ENCODE results near the gene SLN.

Gene SLN

GRCh38 chr11:107719073-107719472 is 7.2 kb upstream of the SLN start:
- no peak for DNase-seq

GRCh38 chr11:107716884-107717532 is 5.2 kb upstream of the SLN start:
- no peak for DNase-seq

- DNase-seq, result no peak
Observed at GRCh38 chr11:107713009-107713408, 1.2 kb upstream of the SLN start.

DNA sequence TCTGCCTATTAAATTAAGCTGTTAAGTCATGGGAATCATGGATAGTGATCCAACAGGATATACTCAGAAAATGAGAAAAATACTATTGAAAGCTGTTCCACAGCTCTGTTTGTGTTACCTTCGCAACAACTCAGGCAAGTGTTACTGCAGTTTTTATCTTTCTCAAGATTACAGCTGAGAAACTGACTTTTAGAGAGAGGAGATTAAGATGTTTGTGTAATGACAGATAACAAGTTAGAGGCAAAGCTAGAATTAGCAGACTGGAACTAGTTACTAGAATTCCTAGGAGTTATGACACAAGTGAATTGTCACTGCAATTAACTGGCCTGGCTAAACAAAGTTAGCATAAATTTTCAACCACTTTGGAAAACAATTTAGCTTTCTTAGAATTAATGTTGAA is 1.6 kb downstream of the SLN start:
- no peak for DNase-seq

GRCh38 chr11:107708792-107709191 is 3.1 kb downstream of the SLN start:
- no peak for DNase-seq

DNA sequence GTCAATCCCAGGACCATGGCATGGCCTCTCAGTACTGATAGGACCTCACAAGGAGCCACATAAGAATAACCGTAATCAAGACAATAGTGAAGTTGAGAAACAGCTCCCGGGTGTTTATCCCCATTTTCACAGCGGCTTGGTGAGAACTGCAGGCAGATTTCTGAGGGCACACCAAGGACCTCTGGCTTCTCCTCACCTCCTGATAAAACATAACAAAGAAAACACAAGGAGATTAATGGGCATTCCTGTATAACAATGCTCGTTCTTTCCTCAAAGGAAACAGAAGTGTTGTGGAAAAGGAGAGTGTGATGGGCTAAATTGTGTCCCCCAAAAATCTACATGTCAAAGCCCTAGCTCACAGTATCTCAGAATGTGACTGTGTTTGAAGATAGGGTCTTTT is 4.0 kb downstream of the SLN start:
- DNase-seq, result no peak

DNA sequence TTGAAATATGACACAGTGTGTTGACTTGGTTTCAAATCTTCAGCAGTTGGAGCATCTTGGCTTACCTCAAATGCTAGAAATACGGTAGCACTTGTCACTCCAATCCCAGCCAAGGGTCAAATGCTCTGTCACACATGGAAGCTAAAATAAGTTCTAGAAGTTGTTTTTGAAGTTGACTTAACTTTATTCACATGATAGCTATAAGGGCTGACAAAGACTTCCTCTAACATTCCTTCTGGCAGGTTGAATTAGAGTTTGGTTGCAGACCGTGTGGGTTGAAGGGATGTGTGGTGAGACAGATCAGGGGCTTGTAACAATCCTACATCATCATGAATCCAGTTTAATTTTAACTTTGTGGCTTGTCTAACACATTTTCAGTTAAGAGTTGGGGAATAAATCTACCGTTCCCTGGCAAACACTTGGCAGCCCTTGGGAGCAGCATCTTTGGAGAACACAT is 4.6 kb downstream of the SLN start:
- DNase-seq, result no peak

GRCh38 chr11:107706531-107706930 is 5.3 kb downstream of the SLN start:
- no peak for DNase-seq

- DNase-seq, result no peak
Observed at GRCh38 chr11:107705027-107705426, 6.8 kb downstream of the SLN start.

GRCh38 chr11:107704451-107704850 is 7.4 kb downstream of the SLN start:
- DNase-seq, result no peak

DNA sequence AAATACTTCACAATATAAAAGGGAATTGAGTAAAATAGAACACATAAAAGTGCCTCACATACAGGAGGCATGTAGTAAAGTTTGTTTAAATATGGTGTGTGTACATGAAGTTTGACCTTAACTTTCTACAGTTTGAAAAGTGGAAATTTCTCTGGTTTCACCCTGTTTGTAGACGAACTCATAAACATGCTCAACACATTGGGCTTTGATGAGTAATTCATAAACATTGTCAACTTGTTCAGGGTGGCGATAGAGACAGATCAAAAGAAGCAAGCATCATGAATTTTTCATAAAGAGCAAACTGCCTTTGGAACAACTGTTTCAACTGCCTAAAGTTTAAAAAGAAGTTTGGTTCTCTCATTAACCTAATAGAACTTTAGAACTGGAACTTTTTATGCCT is 9.1 kb downstream of the SLN start:
- DNase-seq, result no peak

DNA sequence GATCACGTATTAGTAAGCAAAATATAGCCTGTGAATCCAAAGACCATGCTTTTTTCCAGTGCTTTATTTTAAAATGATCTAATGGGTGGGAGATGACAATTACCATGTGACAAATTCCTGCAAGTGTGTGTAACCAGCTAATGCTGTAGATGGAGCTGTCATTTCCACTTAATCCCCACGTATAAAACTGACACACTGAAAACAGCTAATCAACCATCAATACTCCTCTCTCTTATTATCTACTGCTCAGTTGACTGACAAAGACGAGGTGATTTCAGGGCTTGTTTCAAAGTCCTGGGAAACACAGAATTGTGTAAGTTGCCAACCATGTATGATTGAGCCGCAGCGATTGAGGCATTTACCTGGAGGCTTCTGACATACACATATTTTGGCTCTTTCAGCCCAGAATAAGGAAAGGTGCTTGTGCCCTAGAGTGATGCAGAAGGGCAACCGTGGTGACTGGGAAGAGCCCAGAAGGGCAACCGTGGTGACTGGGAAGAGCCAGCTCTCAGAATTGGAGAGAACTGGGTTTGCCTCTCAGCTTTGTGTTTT is 9.7 kb downstream of the SLN start:
- no peak for DNase-seq

DNA sequence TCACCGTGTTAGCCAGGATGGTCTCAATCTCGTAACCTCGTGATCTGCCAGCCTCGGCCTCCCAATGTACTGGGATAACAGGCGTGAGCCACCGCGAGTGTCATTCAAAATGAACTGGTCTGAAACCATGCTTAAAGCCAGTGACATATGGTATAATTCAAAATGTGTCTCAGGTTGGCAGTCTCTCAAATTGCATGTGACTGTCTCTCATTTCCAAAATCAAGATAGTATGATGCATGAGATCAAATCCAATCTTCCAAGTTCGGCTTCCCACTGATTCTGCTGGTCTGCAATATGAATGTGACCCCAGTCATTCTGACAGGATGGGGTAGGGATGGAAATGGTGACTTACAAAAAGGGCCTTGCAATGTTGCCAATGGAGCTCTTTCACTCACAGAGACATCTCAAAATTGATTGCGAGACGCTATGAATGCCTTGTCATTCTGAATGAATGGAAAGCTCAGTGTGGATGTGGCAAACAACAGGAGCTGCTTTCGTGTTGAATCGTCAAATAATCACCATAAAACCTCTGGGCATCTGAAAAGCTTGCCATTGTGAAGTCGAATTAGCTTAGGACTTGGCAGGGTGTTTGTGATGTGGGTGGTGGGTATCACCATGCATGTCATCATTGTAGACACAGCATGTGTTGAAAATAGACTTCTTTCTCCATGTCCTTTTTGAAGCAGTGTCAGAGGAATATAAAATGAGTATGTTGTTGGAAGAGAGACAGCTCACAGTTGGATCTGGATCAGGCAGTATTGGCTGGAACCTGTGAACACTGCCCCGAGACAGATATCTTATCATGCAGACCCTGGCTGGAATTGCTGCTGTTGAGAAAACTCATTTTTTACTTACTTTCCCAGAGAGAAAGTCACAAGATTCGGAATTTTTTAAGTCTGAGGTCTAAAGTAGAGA is 12.2 kb downstream of the SLN start:
- no peak for DNase-seq

GRCh38 chr11:107697291-107697690 is 14.6 kb downstream of the SLN start:
- DNase-seq, result no peak

DNA sequence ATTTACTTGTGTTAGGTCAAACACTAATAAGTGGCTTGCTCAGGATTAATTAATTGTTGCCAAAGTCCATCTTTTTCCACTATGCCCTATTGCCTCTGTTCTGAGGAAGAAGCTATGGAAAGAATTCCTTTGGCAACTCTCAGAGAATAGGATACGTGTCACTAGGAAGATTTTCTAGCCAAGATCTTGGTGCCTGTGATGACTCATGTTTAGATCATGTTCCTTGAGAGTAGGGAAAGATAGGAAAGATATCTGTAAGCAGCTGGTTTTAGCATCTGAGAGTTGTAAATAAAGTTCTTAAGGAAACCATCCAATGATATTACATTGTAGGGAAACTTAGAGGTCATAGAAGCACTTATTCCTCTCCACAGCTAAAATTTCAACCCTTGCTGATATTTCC is 15.7 kb downstream of the SLN start:
- no peak for DNase-seq

GRCh38 chr11:107695446-107695845 is 16.4 kb downstream of the SLN start:
- DNase-seq, result no peak

- no peak for DNase-seq
Observed at GRCh38 chr11:107691000-107691750, 20.7 kb downstream of the SLN start.

DNA sequence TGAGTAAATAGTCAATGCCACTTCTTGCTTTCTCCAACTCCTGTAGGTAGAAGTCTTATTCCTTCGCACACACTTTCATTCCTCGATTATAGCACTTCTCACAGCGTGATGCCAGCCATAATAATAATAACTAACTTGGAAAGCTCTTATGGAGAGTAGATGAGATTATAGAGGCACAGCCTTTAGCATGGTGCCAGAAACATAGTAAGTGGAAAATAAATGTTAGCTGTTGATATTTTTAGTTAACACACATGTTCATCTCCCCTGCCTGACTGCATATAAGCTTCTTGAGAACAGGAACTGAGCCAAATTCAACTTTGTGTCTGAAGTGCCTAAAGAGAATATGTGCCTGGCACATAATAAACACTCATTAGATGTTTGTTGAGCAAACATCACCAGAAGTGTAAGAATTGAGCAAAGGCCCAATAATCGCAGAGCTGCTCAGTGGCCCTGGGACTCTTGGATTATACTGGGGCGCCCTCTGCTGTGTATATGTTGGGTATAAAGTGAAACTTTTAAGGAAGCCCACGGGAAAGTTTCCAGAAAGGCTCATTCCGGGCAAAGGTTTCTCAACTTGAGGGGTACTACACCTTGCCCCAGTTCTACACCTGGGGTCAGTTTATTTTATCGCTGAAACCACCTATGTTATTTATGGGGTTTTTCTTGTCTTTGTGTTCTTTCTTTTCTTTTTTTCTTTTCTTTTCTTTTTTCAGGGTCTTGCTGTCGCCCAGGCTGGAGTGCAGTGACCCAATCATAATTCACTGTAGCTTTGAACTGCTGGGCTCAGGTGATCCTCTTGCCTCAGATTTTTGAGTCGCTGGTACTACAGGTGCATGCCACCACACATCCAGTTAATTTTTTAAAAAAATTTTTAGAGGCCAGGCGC is 22.3 kb downstream of the SLN start:
- DNase-seq, result no peak

- no peak for DNase-seq
Observed at GRCh38 chr11:107688322-107688918, 23.4 kb downstream of the SLN start.

DNA sequence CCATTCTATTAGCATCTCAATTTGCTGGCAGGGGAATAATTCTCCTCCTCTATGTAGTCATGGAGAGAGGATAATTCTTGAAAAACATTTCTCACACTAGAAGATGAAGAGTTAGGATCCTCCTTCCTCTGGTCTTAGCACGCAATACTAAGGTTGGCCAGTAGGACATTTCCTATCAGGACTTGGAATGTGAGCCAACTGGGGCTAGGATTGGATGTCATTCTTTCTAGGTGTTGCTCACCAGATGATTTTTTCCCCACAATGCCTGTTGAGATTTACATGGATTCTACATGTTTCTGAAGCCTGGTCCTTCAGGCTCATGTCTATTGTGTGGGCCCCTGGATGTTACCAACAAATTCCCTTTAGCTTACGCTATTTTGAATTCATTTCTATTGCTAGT is 28.0 kb downstream of the SLN start:
- no peak for DNase-seq

DNA sequence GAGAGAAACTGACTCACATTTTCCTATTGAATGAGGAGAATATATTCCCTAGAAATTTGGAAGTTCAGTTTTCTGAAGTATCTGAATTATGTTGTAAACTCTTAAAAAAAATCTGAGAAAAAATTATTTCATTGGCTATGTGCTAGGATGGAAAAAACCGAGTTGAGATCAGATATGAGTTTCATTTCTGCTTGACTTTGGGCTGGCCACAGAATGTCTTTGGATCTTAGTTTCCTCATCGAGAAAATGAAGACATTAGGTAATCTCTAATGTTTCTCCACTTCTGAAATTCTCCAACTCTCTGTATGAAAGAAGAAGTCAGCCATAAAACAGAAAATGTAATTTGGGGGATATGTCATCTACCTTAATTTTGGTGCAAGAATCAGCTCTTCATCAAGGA is 28.8 kb downstream of the SLN start:
- no peak for DNase-seq

DNA sequence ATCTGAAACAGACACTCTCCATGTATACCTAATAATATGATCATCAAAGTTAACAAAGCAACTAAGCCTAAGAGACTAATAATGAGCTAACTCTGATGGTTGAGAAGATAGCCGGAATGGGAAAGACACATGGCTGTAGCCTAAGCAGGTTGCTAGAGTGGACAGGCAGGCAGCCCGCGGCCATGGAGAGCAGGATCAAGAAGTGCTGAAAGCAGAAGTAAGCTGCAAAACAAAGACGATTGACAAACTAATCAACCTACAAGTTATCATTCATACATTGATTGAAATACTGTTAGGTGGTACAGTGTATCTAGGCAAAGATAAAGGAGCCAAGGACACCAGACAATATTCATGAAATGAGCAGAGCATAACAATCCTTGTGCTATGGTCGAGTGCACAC is 29.3 kb downstream of the SLN start:
- no peak for DNase-seq
